H9 (cell line): ENCODE results near the gene SCARF1. TPM values are rescaled to one million over a fixed set of nuclear protein-coding genes. Genes with fewer than 3 reads are reported as not detected.

Experiments used
- DNase-seq: peaks from one replicate; pipeline ENCODE4 v3.0.0-alpha.2; 2017
- H2AFZ ChIP-seq: one replicate; pipeline ENCODE4 v1.6.1; 2013; ENCODE audit warnings: mild to moderate bottlenecking, low read length, control low read depth, moderate library complexity
- H2AK5ac ChIP-seq: 2 replicates; pipeline ENCODE4 v1.6.1; 2013; ENCODE audit warnings: low read length, control low read depth, mixed read lengths; ENCODE audit not compliant: insufficient read length
- H2BK120ac ChIP-seq: one replicate; pipeline ENCODE4 v1.6.1; 2013; ENCODE audit warnings: low read depth, mild to moderate bottlenecking, low read length, control low read depth, inconsistent platforms; ENCODE audit not compliant: poor library complexity, severe bottlenecking
- H2BK12ac ChIP-seq: 2 replicates; pipeline ENCODE4 v1.6.1; 2013; ENCODE audit warnings: low read length, control low read depth, mixed read lengths, low read depth; ENCODE audit not compliant: insufficient read length
- H2BK15ac ChIP-seq: 2 replicates; pipeline ENCODE4 v1.6.1; 2013; ENCODE audit warnings: low read depth, low read length, control low read depth
- H2BK20ac ChIP-seq: one replicate; pipeline ENCODE4 v1.6.1; 2013; ENCODE audit warnings: low read depth, mild to moderate bottlenecking, low read length, control low read depth, inconsistent platforms; ENCODE audit not compliant: poor library complexity, severe bottlenecking
- H2BK5ac ChIP-seq: 2 replicates; pipeline ENCODE4 v1.6.1; 2013; ENCODE audit warnings: low read length, control low read depth, mixed read lengths; ENCODE audit not compliant: insufficient read length
- H3K14ac ChIP-seq: 2 replicates; pipeline ENCODE4 v1.6.1; 2013; ENCODE audit warnings: low read length, control low read depth; ENCODE audit not compliant: insufficient read depth
- H3K18ac ChIP-seq: 2 replicates; pipeline ENCODE4 v1.6.1; 2013; ENCODE audit warnings: low read depth, mild to moderate bottlenecking, mixed read lengths, low read length, control low read depth; ENCODE audit not compliant: insufficient read length
- H3K23ac ChIP-seq: 2 replicates; pipeline ENCODE4 v1.6.1; 2013; ENCODE audit warnings: low read length, control low read depth, mixed read lengths, low read depth; ENCODE audit not compliant: insufficient read length
- H3K23me2 ChIP-seq: 2 replicates; pipeline ENCODE4 v1.6.1; 2013; ENCODE audit warnings: low read depth, mild to moderate bottlenecking, mixed read lengths, low read length, control low read depth; ENCODE audit not compliant: insufficient read length, poor library complexity, severe bottlenecking
- H3K27ac ChIP-seq: 2 replicates; pipeline ENCODE4 v1.5.1; 2013; ENCODE audit warnings: low read length, control low read depth, mixed read lengths, low read depth; ENCODE audit not compliant: insufficient read length
- H3K27me3 ChIP-seq: 2 replicates; pipeline ENCODE4 v1.6.1; 2013; ENCODE audit warnings: low read length, control low read depth, inconsistent platforms; ENCODE audit not compliant: insufficient read depth
- H3K4ac ChIP-seq: 2 replicates; pipeline ENCODE4 v1.6.1; 2013; ENCODE audit warnings: low read depth, mild to moderate bottlenecking, control low read depth, inconsistent platforms, low read length, moderate library complexity
- H3K4me1 ChIP-seq: 2 replicates; pipeline ENCODE4 v1.6.1; 2013; ENCODE audit warnings: low read length, control low read depth, inconsistent platforms; ENCODE audit not compliant: insufficient read depth
- H3K4me2 ChIP-seq: 2 replicates; pipeline ENCODE4 v1.6.1; 2013; ENCODE audit warnings: low read length, control low read depth, mixed read lengths; ENCODE audit not compliant: insufficient read length, insufficient read depth
- H3K56ac ChIP-seq: 2 replicates; pipeline ENCODE4 v1.6.1; 2013; ENCODE audit warnings: low read depth, mild to moderate bottlenecking, mixed read lengths, low read length, control low read depth; ENCODE audit not compliant: insufficient read length
- H3K79me1 ChIP-seq: 2 replicates; pipeline ENCODE4 v1.6.1; 2013; ENCODE audit warnings: low read depth, mild to moderate bottlenecking, moderate library complexity, low read length, control low read depth, inconsistent platforms; ENCODE audit not compliant: insufficient read depth, poor library complexity, severe bottlenecking
- H3K79me2 ChIP-seq: 2 replicates; pipeline ENCODE4 v1.6.1; 2013; ENCODE audit warnings: low read length, control low read depth, inconsistent platforms; ENCODE audit not compliant: insufficient read depth
- H3K9ac ChIP-seq: 2 replicates; pipeline ENCODE4 v1.6.1; 2013; ENCODE audit warnings: low read length, control low read depth, mixed read lengths; ENCODE audit not compliant: insufficient read length; ENCODE audit errors: extremely low read depth
- H3K9me3 ChIP-seq: one replicate; pipeline ENCODE4 v1.6.1; 2013; ENCODE audit warnings: low read depth, low read length, inconsistent platforms; ENCODE audit not compliant: control insufficient read depth
- H3T11ph ChIP-seq: one replicate; pipeline ENCODE4 v1.6.1; 2013; ENCODE audit warnings: mild to moderate bottlenecking, low read length, control low read depth, inconsistent platforms
- H4K20me1 ChIP-seq: one replicate; pipeline ENCODE4 v1.6.1; 2013; ENCODE audit not compliant: control insufficient read depth, insufficient read length, insufficient read depth
- H4K5ac ChIP-seq: 2 replicates; pipeline ENCODE4 v1.6.1; 2013; ENCODE audit warnings: low read depth, mild to moderate bottlenecking, mixed read lengths, low read length, control low read depth; ENCODE audit not compliant: insufficient read length
- H4K8ac ChIP-seq: replicated peaks from 2 replicates; pipeline ENCODE4 v1.6.1; 2013; ENCODE audit warnings: low read length, control low read depth, mixed read lengths, low read depth; ENCODE audit not compliant: insufficient read length
- H4K91ac ChIP-seq: 2 replicates; pipeline ENCODE4 v1.6.1; 2013; ENCODE audit warnings: low read depth, mild to moderate bottlenecking, moderate library complexity, mixed read lengths, low read length, control low read depth; ENCODE audit not compliant: insufficient read length
- H3K27ac Mint-ChIP-seq, 3 experiments: 2 replicates in 2 of 3; 3 replicates in 1 of 3; pipeline ENCODE4 v1.8.0; 2020 to 2021; ENCODE audit warnings: mixed read lengths in 3 of 3, mild to moderate bottlenecking in 1 of 3, moderate library complexity in 1 of 3
- H3K27me3 Mint-ChIP-seq: 2 replicates; pipeline ENCODE4 v1.8.0; 2021; ENCODE audit warnings: low read depth, mild to moderate bottlenecking, moderate library complexity, mixed read lengths
- H3K36me3 Mint-ChIP-seq, 3 experiments: 2 replicates in 2 of 3; 3 replicates in 1 of 3; pipeline ENCODE4 v1.8.0; 2020 to 2021; ENCODE audit warnings: low read depth in 3 of 3, mixed read lengths in 3 of 3; ENCODE audit not compliant: insufficient read depth in 1 of 3
- H3K4me1 Mint-ChIP-seq, 2 experiments: 2 replicates each; pipeline ENCODE4 v1.8.0; 2020; ENCODE audit warnings: mixed read lengths in 2 of 2
- H3K4me3 Mint-ChIP-seq, 2 experiments: 2 replicates in 1 of 2; 3 replicates in 1 of 2; pipeline ENCODE4 v1.8.0; 2020 to 2021; ENCODE audit warnings: mild to moderate bottlenecking in 2 of 2, mixed read lengths in 2 of 2, moderate library complexity in 1 of 2
- H3K9me3 Mint-ChIP-seq, 2 experiments: 2 replicates in 1 of 2; 3 replicates in 1 of 2; pipeline ENCODE4 v1.8.0; 2020; ENCODE audit warnings: mild to moderate bottlenecking in 2 of 2, mixed read lengths in 2 of 2, moderate library complexity in 1 of 2
- CTCF ChIP-seq: fragments of 200-600 bp; sonication (generic); conservative IDR thresholded peaks from 3 replicates; pipeline ENCODE4 v1.8.0; 2021; ENCODE audit warnings: antibody characterized with exemption, mild to moderate bottlenecking
- WGBS: extraction: QIAGEN DNeasy Blood & Tissue Kit; methylation state at CpG from one replicate; pipeline ENCODE4 v1.1.7; 2013; ENCODE audit warnings: missing lambda C conversion rate, low lambda C conversion rate, mixed read lengths; ENCODE audit not compliant: insufficient read length; ENCODE audit errors: extremely low coverage; 5-methylcytosine and 5-hydroxymethylcytosine counted together
- total RNA-seq: library from RNA; stranded (reverse); gene quantifications from 2 replicates; pipeline ENCODE4 v1.2.1, GENCODE V29; 2021

The SCARF1 gene
- total RNA-seq, 1 experiment from 2014 or later: 2.4 TPM

- peaks cover 9 to 24% of the 10 kb centered on the region in 2 experiments for H3K4me1 Mint-ChIP-seq
- no peak overlapping the region for H3K4me3 Mint-ChIP-seq
- Histone ChIP-seq H3K79me1 (no peaks in the 10 kb centered on the region), H2BK15ac (no peak overlapping the region), H2AK5ac (no peak overlapping the region), H3K23me2 (no peaks in the 10 kb centered on the region), H3K27ac (no peak overlapping the region), H3K27me3 (no peaks in the 10 kb centered on the region), H3K14ac (no peak overlapping the region), H2AFZ (no peak overlapping the region), H4K5ac (no peak overlapping the region), H3K23ac (no peak overlapping the region), H3K56ac (no peak overlapping the region), H3K4ac (no peak overlapping the region), H3T11ph (no peak overlapping the region), H3K18ac (no peak overlapping the region), H3K4me1 (no peaks in the 10 kb centered on the region), H3K9me3 (no peaks in the 10 kb centered on the region), H4K91ac (no peak overlapping the region), H2BK5ac (no peak overlapping the region), H4K20me1 (no peaks in the 10 kb centered on the region), H3K9ac (no peak overlapping the region), H2BK120ac (peak overlapping the region; percentile 19), H2BK12ac (no peak overlapping the region), H4K8ac (no peak overlapping the region), H3K4me2 (no peak overlapping the region), H3K79me2 (no peaks in the 10 kb centered on the region), H2BK20ac (no peak overlapping the region)
- no peaks in the 10 kb centered on the region; a peak in 2 of 7 replicates for H3K36me3 Mint-ChIP-seq
- peak overlapping the region in 1 of 3 experiments; percentile 52; a peak in 1 of 7 replicates for H3K27ac Mint-ChIP-seq
- no peaks in the 10 kb centered on the region; a peak in 2 of 5 replicates for H3K9me3 Mint-ChIP-seq
- no peak for DNase-seq
- TF ChIP-seq CTCF: no peak
- no CpG with 5 or more reads among the region's 45 CpGs for WGBS
- H3K27me3 Mint-ChIP-seq: peaks cover 10% of the 10 kb centered on the region
These were observed 10.5 kb downstream of the SCARF1 start for GRCh38 chr17:1634841-1635650.
